ENCODE results near the gene STIP1. TPM values are rescaled to one million over a fixed set of nuclear protein-coding genes. Genes with fewer than 3 reads are reported as not detected.

Gene STIP1
- total and polyA plus RNA-seq, 2 of the 8 experiments (the other 6 are each of a cell fraction or from before 2014, with no cell fraction given): 140 to 329 TPM

DNA sequence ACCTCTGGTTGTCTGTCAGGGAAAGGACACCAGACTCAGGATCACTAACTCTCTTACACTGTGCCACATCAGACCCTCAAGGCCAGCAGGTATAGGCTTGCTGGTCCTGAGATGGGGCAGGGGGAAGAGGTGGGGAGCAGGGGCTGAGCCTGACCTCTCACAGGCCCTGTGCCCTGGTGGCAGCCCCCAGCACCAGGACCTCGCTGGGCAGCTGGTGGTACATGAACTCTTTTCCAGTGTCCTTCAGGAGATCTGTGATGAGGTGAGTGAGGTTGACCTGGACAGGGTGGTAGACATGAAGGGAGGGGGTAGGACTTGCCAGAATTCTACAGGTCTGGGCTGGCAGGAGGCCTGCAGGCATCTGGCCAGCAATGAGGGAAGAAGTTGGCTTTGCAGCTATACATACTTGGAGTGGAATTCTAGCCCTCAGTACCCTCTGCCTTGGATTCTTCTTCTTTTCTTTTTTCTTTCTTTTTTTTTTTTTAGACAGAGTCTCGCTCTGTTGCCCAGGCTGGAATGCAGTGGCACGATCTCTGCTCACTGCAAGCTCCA lies 41.5 kb downstream of the STIP1 start (continued):
- TF ChIP-seq, protein P1, sequence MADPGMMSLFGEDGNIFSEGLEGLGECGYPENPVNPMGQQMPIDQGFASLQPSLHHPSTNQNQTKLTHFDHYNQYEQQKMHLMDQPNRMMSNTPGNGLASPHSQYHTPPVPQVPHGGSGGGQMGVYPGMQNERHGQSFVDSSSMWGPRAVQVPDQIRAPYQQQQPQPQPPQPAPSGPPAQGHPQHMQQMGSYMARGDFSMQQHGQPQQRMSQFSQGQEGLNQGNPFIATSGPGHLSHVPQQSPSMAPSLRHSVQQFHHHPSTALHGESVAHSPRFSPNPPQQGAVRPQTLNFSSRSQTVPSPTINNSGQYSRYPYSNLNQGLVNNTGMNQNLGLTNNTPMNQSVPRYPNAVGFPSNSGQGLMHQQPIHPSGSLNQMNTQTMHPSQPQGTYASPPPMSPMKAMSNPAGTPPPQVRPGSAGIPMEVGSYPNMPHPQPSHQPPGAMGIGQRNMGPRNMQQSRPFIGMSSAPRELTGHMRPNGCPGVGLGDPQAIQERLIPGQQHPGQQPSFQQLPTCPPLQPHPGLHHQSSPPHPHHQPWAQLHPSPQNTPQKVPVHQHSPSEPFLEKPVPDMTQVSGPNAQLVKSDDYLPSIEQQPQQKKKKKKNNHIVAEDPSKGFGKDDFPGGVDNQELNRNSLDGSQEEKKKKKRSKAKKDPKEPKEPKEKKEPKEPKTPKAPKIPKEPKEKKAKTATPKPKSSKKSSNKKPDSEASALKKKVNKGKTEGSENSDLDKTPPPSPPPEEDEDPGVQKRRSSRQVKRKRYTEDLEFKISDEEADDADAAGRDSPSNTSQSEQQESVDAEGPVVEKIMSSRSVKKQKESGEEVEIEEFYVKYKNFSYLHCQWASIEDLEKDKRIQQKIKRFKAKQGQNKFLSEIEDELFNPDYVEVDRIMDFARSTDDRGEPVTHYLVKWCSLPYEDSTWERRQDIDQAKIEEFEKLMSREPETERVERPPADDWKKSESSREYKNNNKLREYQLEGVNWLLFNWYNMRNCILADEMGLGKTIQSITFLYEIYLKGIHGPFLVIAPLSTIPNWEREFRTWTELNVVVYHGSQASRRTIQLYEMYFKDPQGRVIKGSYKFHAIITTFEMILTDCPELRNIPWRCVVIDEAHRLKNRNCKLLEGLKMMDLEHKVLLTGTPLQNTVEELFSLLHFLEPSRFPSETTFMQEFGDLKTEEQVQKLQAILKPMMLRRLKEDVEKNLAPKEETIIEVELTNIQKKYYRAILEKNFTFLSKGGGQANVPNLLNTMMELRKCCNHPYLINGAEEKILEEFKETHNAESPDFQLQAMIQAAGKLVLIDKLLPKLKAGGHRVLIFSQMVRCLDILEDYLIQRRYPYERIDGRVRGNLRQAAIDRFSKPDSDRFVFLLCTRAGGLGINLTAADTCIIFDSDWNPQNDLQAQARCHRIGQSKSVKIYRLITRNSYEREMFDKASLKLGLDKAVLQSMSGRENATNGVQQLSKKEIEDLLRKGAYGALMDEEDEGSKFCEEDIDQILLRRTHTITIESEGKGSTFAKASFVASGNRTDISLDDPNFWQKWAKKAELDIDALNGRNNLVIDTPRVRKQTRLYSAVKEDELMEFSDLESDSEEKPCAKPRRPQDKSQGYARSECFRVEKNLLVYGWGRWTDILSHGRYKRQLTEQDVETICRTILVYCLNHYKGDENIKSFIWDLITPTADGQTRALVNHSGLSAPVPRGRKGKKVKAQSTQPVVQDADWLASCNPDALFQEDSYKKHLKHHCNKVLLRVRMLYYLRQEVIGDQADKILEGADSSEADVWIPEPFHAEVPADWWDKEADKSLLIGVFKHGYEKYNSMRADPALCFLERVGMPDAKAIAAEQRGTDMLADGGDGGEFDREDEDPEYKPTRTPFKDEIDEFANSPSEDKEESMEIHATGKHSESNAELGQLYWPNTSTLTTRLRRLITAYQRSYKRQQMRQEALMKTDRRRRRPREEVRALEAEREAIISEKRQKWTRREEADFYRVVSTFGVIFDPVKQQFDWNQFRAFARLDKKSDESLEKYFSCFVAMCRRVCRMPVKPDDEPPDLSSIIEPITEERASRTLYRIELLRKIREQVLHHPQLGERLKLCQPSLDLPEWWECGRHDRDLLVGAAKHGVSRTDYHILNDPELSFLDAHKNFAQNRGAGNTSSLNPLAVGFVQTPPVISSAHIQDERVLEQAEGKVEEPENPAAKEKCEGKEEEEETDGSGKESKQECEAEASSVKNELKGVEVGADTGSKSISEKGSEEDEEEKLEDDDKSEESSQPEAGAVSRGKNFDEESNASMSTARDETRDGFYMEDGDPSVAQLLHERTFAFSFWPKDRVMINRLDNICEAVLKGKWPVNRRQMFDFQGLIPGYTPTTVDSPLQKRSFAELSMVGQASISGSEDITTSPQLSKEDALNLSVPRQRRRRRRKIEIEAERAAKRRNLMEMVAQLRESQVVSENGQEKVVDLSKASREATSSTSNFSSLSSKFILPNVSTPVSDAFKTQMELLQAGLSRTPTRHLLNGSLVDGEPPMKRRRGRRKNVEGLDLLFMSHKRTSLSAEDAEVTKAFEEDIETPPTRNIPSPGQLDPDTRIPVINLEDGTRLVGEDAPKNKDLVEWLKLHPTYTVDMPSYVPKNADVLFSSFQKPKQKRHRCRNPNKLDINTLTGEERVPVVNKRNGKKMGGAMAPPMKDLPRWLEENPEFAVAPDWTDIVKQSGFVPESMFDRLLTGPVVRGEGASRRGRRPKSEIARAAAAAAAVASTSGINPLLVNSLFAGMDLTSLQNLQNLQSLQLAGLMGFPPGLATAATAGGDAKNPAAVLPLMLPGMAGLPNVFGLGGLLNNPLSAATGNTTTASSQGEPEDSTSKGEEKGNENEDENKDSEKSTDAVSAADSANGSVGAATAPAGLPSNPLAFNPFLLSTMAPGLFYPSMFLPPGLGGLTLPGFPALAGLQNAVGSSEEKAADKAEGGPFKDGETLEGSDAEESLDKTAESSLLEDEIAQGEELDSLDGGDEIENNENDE (IDR thresholded peaks at IDR 0.05; ENCODE audit: insufficient replicate concordance, low read length): no peak
- TF ChIP-seq EZH2 (IDR thresholded peaks at IDR 0.05; ENCODE audit: low read depth, low read length, severe bottlenecking): no peak
- TF ChIP-seq CREB1 (IDR thresholded peaks at IDR 0.05): no peak
- no peak for TF ChIP-seq SIN3A (conservative IDR thresholded peaks at IDR 0.05 in 1 of 2, IDR thresholded peaks at IDR 0.05 in 1 of 2; ENCODE audit: low read depth in 1 of 2, low read length in 2 of 2)
- no peak for TF ChIP-seq RBBP5 (IDR thresholded peaks at IDR 0.05; ENCODE audit: borderline replicate concordance, low read depth, low read length)
- no peak for TF ChIP-seq RXRA (IDR thresholded peaks at IDR 0.05; ENCODE audit: insufficient read depth, low read depth, low read length)
- TF ChIP-seq KDM5A (IDR thresholded peaks at IDR 0.05; ENCODE audit: low read length): no peak
- no peak for TF ChIP-seq CEBPB (IDR thresholded peaks at IDR 0.05; ENCODE audit: low read depth, low read length)
- TF ChIP-seq, protein P2, sequence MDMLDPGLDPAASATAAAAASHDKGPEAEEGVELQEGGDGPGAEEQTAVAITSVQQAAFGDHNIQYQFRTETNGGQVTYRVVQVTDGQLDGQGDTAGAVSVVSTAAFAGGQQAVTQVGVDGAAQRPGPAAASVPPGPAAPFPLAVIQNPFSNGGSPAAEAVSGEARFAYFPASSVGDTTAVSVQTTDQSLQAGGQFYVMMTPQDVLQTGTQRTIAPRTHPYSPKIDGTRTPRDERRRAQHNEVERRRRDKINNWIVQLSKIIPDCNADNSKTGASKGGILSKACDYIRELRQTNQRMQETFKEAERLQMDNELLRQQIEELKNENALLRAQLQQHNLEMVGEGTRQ (IDR thresholded peaks at IDR 0.05; ENCODE audit: low read length): no peak
- no peak for TF ChIP-seq CHD2 (IDR thresholded peaks at IDR 0.05; ENCODE audit: low read length)

Data from H1 (cell line).